Lung (tissue), 16 donors: ENCODE measurements around the gene RGL1. TPM values are rescaled to one million over a fixed set of nuclear protein-coding genes. Genes with fewer than 3 reads are reported as not detected.

Experiments used
- ATAC-seq: fragments of 200-7000 bp; cut with Tn5 transposase; one replicate; pipeline ENCODE4 v1.9.1; 2020; ENCODE audit warnings: moderate number of reproducible peaks; ENCODE audit not compliant: insufficient read depth, low FRiP score
- DNase-seq, 3 donors: peaks; one replicate each; pipeline ENCODE4 v3.0.0-alpha.2; 2013 to 2017
- H3K27ac ChIP-seq, 2 donors: one replicate each; pipeline ENCODE4 v1.5.1; 2013; ENCODE audit warnings: mild to moderate bottlenecking in 2 of 2, moderate library complexity in 2 of 2, control low read depth in 1 of 2, inconsistent platforms in 1 of 2, low read depth in 1 of 2, low read length in 1 of 2
- H3K27me3 ChIP-seq, 3 donors: one replicate each; pipeline ENCODE4 v1.5.1; 2013; ENCODE audit warnings: low read length in 2 of 3; ENCODE audit not compliant: control insufficient read depth in 3 of 3, insufficient read depth in 3 of 3
- H3K36me3 ChIP-seq, 4 donors: one replicate each; pipeline ENCODE4 v1.5.1; 2013; ENCODE audit warnings: low read length in 4 of 4, mild to moderate bottlenecking in 1 of 4, moderate library complexity in 1 of 4; ENCODE audit not compliant: control insufficient read depth in 4 of 4, insufficient read depth in 4 of 4
- H3K4me1 ChIP-seq, 5 donors: one replicate each; pipeline ENCODE4 v1.5.1; 2013; ENCODE audit warnings: low read length in 5 of 5, mild to moderate bottlenecking in 2 of 5, moderate library complexity in 1 of 5; ENCODE audit not compliant: control insufficient read depth in 5 of 5, insufficient read depth in 5 of 5
- H3K4me3 ChIP-seq: one replicate; pipeline ENCODE4 v1.5.1; 2013; ENCODE audit warnings: mild to moderate bottlenecking, control low read depth, moderate library complexity
- H3K9ac ChIP-seq, 2 donors: one replicate each; pipeline ENCODE4 v1.5.1; 2013; ENCODE audit warnings: low read length in 2 of 2, control low read depth in 1 of 2; ENCODE audit not compliant: insufficient read depth in 1 of 2
- H3K9me3 ChIP-seq, 4 donors: one replicate each; pipeline ENCODE4 v1.5.1; 2013; ENCODE audit warnings: low read length in 3 of 4, mild to moderate bottlenecking in 1 of 4, moderate library complexity in 1 of 4; ENCODE audit not compliant: control insufficient read depth in 4 of 4, insufficient read depth in 3 of 4
- WGBS, 2 donors: extraction: QIAGEN DNeasy Blood & Tissue Kit; methylation state at CpG; one replicate each; pipeline ENCODE4 v1.1.7; 2013; 5-methylcytosine and 5-hydroxymethylcytosine counted together
- long read RNA-seq, 5 donors: transcript quantifications; one replicate each; lab custom pipeline, GENCODE V29; 2026
- polyA plus RNA-seq, 2 donors: library from polyadenylated mRNA; stranded (reverse); fragments of 200-250 nt; gene quantifications; one replicate each; pipeline ENCODE4 v1.2.1, GENCODE V29; 2013
- total RNA-seq, 2 donors: library from RNA; depleted of rRNA in 1 of 2; stranded (reverse); fragments of >200 nt in 1 of 2; gene quantifications; one replicate each; pipeline ENCODE4 v1.2.1, GENCODE V29; 2014 to 2021
- TF ChIP-seq, protein P1 (sequence below): IDR thresholded peaks from 2 replicates; pipeline ENCODE4 v1.5.1; 2012; ENCODE audit warnings: mild to moderate bottlenecking; ENCODE audit errors: control extremely low read depth, extremely low read depth
- donor health status: control.
- donor health status: control.
- donor health status: Bipolar disorder and iron deficiency.
- donor health status: healthy.
- donor health status: DM: yes; HTN: yes; CAD: no.

The RGL1 gene
- total RNA-seq (10 to 100 TPM; 29.2 to 49.4 TPM), polyA plus RNA-seq (10 to 100 TPM in 1 of 2 donors, 1 to 10 TPM in 1; 9.6 to 41.3 TPM)
- long read RNA-seq, donor 1, full-length matches to known transcripts = 3 of 3 reads
- long read RNA-seq, donor 1, partial matches to known transcripts = 0 of 3 reads
- long read RNA-seq, donor 1, other reads (novel, unspliced or antisense) = 0 of 3 reads
- long read RNA-seq, donor 2 = 0 reads
- long read RNA-seq, donor 3, full-length matches to known transcripts = 1 of 1 reads
- long read RNA-seq, donor 3, partial matches to known transcripts = 0 of 1 reads
- long read RNA-seq, donor 3, other reads (novel, unspliced or antisense) = 0 of 1 reads
- long read RNA-seq, donor 4, full-length matches to known transcripts = 1 of 1 reads
- long read RNA-seq, donor 4, partial matches to known transcripts = 0 of 1 reads
- long read RNA-seq, donor 4, other reads (novel, unspliced or antisense) = 0 of 1 reads
- long read RNA-seq, donor 5, full-length matches to known transcripts = 5 of 21 reads
- long read RNA-seq, donor 5, partial matches to known transcripts = 16 of 21 reads
- long read RNA-seq, donor 5, other reads (novel, unspliced or antisense) = 0 of 21 reads

DNA sequence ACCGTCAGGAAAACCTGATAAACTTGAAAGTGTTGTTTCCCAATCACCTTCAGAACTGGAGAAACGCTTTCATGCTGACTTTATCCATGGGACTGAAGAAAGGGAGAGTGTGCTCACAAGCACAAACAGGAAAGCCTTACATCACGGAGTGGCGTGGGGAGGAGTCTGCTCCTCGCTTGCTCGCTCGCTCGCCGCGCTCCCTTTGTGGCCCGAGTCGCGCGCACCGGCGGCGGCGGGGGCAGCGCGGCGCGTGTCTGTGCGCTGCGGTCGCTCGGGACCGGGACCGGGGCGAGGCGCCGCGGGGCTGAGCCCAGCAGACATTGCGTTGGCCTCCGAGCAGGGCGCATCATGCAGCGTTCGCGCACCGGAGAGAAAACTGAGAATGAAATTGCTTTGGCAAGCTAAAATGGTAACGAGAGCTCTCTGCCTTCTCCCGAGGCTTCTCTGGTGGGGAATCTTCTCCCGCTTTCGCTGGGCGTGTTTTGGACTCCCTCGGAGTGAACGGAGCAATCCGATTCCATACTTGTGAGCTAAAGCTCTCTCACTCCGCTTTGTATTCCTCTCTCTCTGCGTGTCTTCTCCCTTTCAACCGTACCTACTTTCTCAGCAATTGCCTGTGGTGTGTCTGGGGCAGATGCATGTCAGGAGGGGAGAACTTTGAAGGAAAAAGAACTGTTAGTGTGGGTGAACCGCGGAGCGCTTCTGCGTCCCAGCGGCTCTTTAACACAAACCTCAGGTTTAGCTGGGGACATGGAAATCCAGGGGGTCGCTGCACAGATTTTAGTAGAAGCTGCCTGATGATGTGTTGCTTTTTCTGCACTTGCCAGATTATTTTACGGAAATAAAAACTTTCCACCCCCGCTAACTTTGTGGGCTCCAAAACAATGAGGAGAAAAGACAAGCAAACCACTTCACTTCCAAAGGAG is at the start of gene RGL1:
RGL1 (plus strand) TSS at position 205 of the 926 bp plus-strand sequence; CDS start at position 383, 178 bp downstream.
- H3K27me3 ChIP-seq = no peaks in the 10 kb centered on the region
- H3K27ac ChIP-seq = peak within 1 kb of the TSS; percentile 74 to 97
- H3K9ac ChIP-seq = peak within 1 kb of the TSS; percentile 92 to 98
- H3K4me1 ChIP-seq = peaks cover 4 to 41% (median 7%) of the 10 kb centered on the region in 5 donors
- DNase-seq = peak; percentile 86 to 95 (median 92)
- peaks cover 0 to 4% (median 0%) of the 10 kb centered on the region in 4 donors for H3K9me3 ChIP-seq
- peak within 1 kb of the TSS; percentile 79 for H3K4me3 ChIP-seq
- TF ChIP-seq, protein P1, sequence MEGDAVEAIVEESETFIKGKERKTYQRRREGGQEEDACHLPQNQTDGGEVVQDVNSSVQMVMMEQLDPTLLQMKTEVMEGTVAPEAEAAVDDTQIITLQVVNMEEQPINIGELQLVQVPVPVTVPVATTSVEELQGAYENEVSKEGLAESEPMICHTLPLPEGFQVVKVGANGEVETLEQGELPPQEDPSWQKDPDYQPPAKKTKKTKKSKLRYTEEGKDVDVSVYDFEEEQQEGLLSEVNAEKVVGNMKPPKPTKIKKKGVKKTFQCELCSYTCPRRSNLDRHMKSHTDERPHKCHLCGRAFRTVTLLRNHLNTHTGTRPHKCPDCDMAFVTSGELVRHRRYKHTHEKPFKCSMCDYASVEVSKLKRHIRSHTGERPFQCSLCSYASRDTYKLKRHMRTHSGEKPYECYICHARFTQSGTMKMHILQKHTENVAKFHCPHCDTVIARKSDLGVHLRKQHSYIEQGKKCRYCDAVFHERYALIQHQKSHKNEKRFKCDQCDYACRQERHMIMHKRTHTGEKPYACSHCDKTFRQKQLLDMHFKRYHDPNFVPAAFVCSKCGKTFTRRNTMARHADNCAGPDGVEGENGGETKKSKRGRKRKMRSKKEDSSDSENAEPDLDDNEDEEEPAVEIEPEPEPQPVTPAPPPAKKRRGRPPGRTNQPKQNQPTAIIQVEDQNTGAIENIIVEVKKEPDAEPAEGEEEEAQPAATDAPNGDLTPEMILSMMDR = no peak
- WGBS, 2 donors = 0 to 1% methylated on average over 58 of the region's 58 CpGs
- peaks cover 0 to 19% (median 5%) of the 10 kb centered on the region in 4 donors for H3K36me3 ChIP-seq
- ATAC-seq = peak; percentile 90

DNA sequence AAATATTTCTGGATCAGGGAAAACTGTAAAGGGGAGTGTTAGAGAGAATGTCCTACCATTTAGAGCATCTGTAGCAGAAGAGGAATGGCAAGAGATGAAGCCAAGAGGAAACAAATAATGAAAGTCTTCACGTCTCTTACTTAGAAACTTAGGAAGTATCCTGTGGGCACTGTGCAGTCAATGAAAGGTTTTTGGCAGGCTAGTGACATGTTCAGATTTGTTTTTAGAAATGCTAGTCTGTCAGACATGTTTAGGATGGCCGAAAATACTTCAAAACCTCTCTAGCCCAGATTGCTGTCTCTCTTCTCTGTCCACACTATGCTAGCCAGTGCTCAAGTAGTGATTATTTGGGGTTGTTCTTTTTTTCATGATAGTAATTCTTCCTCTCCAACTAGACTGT is 48.6 kb upstream of the RGL1 start:
- Histone ChIP-seq H3K4me1 (peaks cover 0 to 20% (median 0%) of the 10 kb centered on the region in 5 donors), H3K4me3 (no peak overlapping the region), H3K9me3 (peaks cover 0 to 4% (median 1%) of the 10 kb centered on the region in 4 donors), H3K27ac (no peak overlapping the region), H3K36me3 (no peaks in the 10 kb centered on the region), H3K27me3 (no peaks in the 10 kb centered on the region), H3K9ac (no peak overlapping the region)
- TF ChIP-seq, protein P1 = no peak
- DNase-seq = no peak
- 81 to 89% methylated on average over 2 of the region's 2 CpGs for WGBS, 2 donors
- ATAC-seq = no peak

DNA sequence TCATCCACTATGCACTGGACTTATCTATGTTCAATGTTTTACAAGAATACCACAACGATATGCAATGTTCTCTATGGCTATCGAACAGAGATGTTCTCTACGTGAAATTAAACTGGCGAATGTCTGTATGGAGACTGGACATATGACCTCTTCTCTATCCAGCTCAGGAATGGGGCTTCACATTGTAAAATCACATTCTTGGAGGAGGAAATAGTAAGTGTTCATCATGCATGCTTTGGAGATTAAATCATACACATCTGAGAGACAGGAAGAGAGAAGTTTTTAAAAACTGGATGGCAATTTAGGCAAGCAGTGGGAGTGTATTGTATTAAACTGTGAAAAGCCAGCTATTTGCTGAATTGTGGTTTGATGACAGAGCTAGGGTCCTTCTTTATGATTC is 47.9 kb upstream of the RGL1 start:
- 71 to 79% methylated on average over 4 of the region's 4 CpGs for WGBS, 2 donors
- ATAC-seq (no peak), DNase-seq (no peak)
- Histone ChIP-seq H3K9ac (no peak overlapping the region), H3K9me3 (no peaks in the 10 kb centered on the region), H3K36me3 (no peaks in the 10 kb centered on the region), H3K27me3 (no peaks in the 10 kb centered on the region), H3K4me3 (no peak overlapping the region), H3K4me1 (peaks cover 0 to 20% (median 0%) of the 10 kb centered on the region in 5 donors), H3K27ac (no peak overlapping the region)
- TF ChIP-seq, protein P1 = no peak
